SK-N-MC (cell line): ENCODE measurements around the gene PRKAR1B.

Source experiments
- DNase-seq: peaks from one replicate; pipeline ENCODE4 v3.0.0-alpha.2; 2011; ENCODE audit warnings: low read depth, low spot score
- H3K27ac ChIP-seq: fragments of 200-600 bp; sonication (generic); 2 replicates; pipeline ENCODE4 v1.5.1; 2016; ENCODE audit warnings: mixed run types
- H3K36me3 ChIP-seq: fragments of 200-600 bp; sonication (generic); 2 replicates; pipeline ENCODE4 v1.6.1; 2017; ENCODE audit warnings: antibody characterized with exemption, low read length, mixed read lengths; ENCODE audit not compliant: insufficient read depth
- H3K4me3 ChIP-seq: fragments of 200-600 bp; sonication (generic); 2 replicates; pipeline ENCODE4 v1.5.1; 2016
- H3K9ac ChIP-seq: fragments of 200-600 bp; sonication (generic); 2 replicates; pipeline ENCODE4 v1.8.0; 2017; ENCODE audit warnings: mixed run types, mixed read lengths; ENCODE audit not compliant: insufficient read length
- H3K9me3 ChIP-seq: fragments of 200-600 bp; sonication (generic); 2 replicates; pipeline ENCODE4 v1.6.1; 2017; ENCODE audit warnings: low read depth, mild to moderate bottlenecking, antibody characterized with exemption, low read length, moderate library complexity, mixed read lengths
- EZH2 ChIP-seq: fragments of 200-600 bp; sonication (generic); IDR thresholded peaks from one replicate; pipeline ENCODE4 v1.6.1; 2017; ENCODE audit warnings: antibody characterized with exemption
- FOXP2 ChIP-seq: optimal IDR thresholded peaks from 2 replicates; pipeline ENCODE3; 2011; ENCODE audit warnings: mild to moderate bottlenecking, moderate library complexity; ENCODE audit not compliant: insufficient read depth; ENCODE audit errors: extremely low read length, control extremely low read depth
- POLR2AphosphoS5 ChIP-seq: IDR thresholded peaks from 2 replicates; pipeline ENCODE4 v1.6.1; 2012; ENCODE audit warnings: mild to moderate bottlenecking, low read depth, low read length, borderline replicate concordance

Gene PRKAR1B

GRCh38 chr7:676972-677385 is 50.1 kb downstream of the PRKAR1B start:
- no peak for DNase-seq
- H3K9me3 ChIP-seq = no peaks in the 10 kb centered on the region
- no peaks in the 10 kb centered on the region for H3K36me3 ChIP-seq
- no peak overlapping the region for H3K27ac ChIP-seq
- H3K9ac ChIP-seq = no peak overlapping the region
- H3K4me3 ChIP-seq = no peak overlapping the region
- TF ChIP-seq EZH2 (no peak), POLR2AphosphoS5 (no peak), FOXP2 (no peak)

- DNase-seq = no peak
- H3K27ac ChIP-seq = no peak overlapping the region
These were observed 50.7 kb downstream of the PRKAR1B start for GRCh38 chr7:676246-676971.

GRCh38 chr7:674454-675410 is 52.3 kb downstream of the PRKAR1B start:
- no peak overlapping the region for H3K4me3 ChIP-seq
- TF ChIP-seq POLR2AphosphoS5 (no peak), FOXP2 (no peak), EZH2 (no peak)
- no peaks in the 10 kb centered on the region for H3K9me3 ChIP-seq
- DNase-seq = no peak
- H3K9ac ChIP-seq = no peak overlapping the region
- no peak overlapping the region for H3K27ac ChIP-seq
- no peaks in the 10 kb centered on the region for H3K36me3 ChIP-seq

More at GRCh38 chr7:676246-676971, 50.7 kb downstream of the PRKAR1B start:
- Histone ChIP-seq H3K36me3 (no peaks in the 10 kb centered on the region), H3K9me3 (no peaks in the 10 kb centered on the region), H3K9ac (no peak overlapping the region), H3K4me3 (no peak overlapping the region)
- TF ChIP-seq EZH2 (no peak), FOXP2 (no peak), POLR2AphosphoS5 (no peak)

- TF ChIP-seq EZH2 = no peak
- TF ChIP-seq POLR2AphosphoS5 = no peak
- no peak for TF ChIP-seq FOXP2
- Histone ChIP-seq H3K9ac (no peak overlapping the region), H3K9me3 (no peaks in the 10 kb centered on the region), H3K4me3 (no peak overlapping the region), H3K36me3 (no peaks in the 10 kb centered on the region), H3K27ac (no peak overlapping the region)
- no peak for DNase-seq
These were observed 53.2 kb downstream of the PRKAR1B start for GRCh38 chr7:673681-674453.

- DNase-seq = no peak
- Histone ChIP-seq H3K9me3 (no peaks in the 10 kb centered on the region), H3K36me3 (no peaks in the 10 kb centered on the region), H3K4me3 (no peak overlapping the region), H3K27ac (no peak overlapping the region), H3K9ac (no peak overlapping the region)
- TF ChIP-seq FOXP2 (no peak), EZH2 (no peak), POLR2AphosphoS5 (no peak)
These were observed 54.2 kb downstream of the PRKAR1B start for GRCh38 chr7:672891-673290.

- TF ChIP-seq FOXP2 = no peak
- no peak for TF ChIP-seq EZH2
- TF ChIP-seq POLR2AphosphoS5 = no peak
- Histone ChIP-seq H3K27ac (no peak overlapping the region), H3K9ac (no peak overlapping the region), H3K9me3 (no peaks in the 10 kb centered on the region), H3K4me3 (no peak overlapping the region), H3K36me3 (no peaks in the 10 kb centered on the region)
- DNase-seq = no peak
These were observed 55.6 kb downstream of the PRKAR1B start for GRCh38 chr7:671415-672042.

- no peak for TF ChIP-seq EZH2
- TF ChIP-seq POLR2AphosphoS5 = no peak
- TF ChIP-seq FOXP2 = no peak
- no peak overlapping the region for H3K4me3 ChIP-seq
- no peak overlapping the region for H3K9ac ChIP-seq
- H3K27ac ChIP-seq = no peak overlapping the region
- no peaks in the 10 kb centered on the region for H3K9me3 ChIP-seq
- DNase-seq = no peak
- H3K36me3 ChIP-seq = no peaks in the 10 kb centered on the region
These were observed 56.3 kb downstream of the PRKAR1B start for GRCh38 chr7:670501-671390.
